ENCODE results near the gene ALOX12B.

The ALOX12B gene

GRCh38 chr17:8075574-8076342 is 11.8 kb downstream of the ALOX12B start:
- Mint-ChIP-seq H3K27ac (no peak overlapping the region), H3K4me1 (peaks cover 24% of the 10 kb centered on the region), H3K36me3 (ENCODE audit: low read depth) (no peaks in the 10 kb centered on the region), H3K4me3 (no peak overlapping the region), H3K9me3 (peaks cover 2% of the 10 kb centered on the region), H3K27me3 (ENCODE audit: low read depth) (peaks cover 98% of the 10 kb centered on the region)
- TF ChIP-seq, protein P1, sequence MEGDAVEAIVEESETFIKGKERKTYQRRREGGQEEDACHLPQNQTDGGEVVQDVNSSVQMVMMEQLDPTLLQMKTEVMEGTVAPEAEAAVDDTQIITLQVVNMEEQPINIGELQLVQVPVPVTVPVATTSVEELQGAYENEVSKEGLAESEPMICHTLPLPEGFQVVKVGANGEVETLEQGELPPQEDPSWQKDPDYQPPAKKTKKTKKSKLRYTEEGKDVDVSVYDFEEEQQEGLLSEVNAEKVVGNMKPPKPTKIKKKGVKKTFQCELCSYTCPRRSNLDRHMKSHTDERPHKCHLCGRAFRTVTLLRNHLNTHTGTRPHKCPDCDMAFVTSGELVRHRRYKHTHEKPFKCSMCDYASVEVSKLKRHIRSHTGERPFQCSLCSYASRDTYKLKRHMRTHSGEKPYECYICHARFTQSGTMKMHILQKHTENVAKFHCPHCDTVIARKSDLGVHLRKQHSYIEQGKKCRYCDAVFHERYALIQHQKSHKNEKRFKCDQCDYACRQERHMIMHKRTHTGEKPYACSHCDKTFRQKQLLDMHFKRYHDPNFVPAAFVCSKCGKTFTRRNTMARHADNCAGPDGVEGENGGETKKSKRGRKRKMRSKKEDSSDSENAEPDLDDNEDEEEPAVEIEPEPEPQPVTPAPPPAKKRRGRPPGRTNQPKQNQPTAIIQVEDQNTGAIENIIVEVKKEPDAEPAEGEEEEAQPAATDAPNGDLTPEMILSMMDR (IDR thresholded peaks at IDR 0.05; ENCODE audit: unreplicated experiment in 3 of 3) = no peak

DNA sequence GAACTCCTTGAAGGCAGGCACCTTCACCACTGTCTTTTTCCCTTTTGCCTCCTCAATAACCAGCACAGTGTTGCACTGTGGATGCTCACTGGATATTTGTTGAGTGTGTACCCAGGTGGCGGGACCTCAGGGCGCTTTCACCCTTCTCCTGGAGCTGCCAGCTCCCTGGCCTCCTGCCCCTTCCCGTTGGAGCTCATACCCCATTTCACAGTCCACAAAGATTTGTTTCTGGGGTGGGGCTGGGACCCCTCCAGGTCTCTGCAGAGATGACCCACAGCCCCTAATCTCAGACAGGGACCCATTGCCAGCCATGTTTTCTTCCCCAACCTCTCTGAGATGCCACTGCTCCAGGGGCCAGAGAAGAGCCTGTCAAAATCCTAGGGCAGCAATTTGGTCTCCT is 12.4 kb downstream of the ALOX12B start:
- Mint-ChIP-seq H3K27ac (no peak overlapping the region), H3K4me3 (no peak overlapping the region), H3K4me1 (peaks cover 24% of the 10 kb centered on the region), H3K27me3 (ENCODE audit: low read depth) (peaks cover 98% of the 10 kb centered on the region), H3K9me3 (peaks cover 2% of the 10 kb centered on the region), H3K36me3 (ENCODE audit: low read depth) (no peaks in the 10 kb centered on the region)
- TF ChIP-seq, protein P1 (IDR thresholded peaks at IDR 0.05; ENCODE audit: unreplicated experiment in 3 of 3) = no peak

DNA sequence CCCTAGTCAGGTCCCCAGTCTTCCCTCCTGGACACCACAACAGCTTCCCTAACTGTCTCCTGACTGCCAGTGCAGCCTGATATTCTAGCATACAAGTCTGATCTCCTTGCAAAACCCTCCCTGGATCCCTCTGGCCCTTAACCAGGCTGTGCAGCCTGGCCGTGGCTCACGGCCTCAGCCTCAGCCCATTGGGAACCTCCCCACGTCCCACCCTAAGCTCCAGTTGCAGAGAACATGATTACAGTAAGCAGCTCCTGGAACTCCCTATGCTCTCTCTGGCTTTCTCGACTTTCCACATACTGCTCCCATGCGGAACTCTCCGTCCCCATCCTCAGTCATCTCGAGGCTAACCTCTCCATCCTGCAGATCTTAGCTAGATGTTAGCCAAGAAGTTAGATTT is 13.0 kb downstream of the ALOX12B start:
- Mint-ChIP-seq H3K9me3 (peaks cover 2% of the 10 kb centered on the region), H3K4me3 (no peak overlapping the region), H3K4me1 (peaks cover 24% of the 10 kb centered on the region), H3K27ac (no peak overlapping the region), H3K27me3 (ENCODE audit: low read depth) (peaks cover 98% of the 10 kb centered on the region), H3K36me3 (ENCODE audit: low read depth) (no peaks in the 10 kb centered on the region)
- TF ChIP-seq, protein P1 (IDR thresholded peaks at IDR 0.05; ENCODE audit: unreplicated experiment in 3 of 3) = no peak

DNA sequence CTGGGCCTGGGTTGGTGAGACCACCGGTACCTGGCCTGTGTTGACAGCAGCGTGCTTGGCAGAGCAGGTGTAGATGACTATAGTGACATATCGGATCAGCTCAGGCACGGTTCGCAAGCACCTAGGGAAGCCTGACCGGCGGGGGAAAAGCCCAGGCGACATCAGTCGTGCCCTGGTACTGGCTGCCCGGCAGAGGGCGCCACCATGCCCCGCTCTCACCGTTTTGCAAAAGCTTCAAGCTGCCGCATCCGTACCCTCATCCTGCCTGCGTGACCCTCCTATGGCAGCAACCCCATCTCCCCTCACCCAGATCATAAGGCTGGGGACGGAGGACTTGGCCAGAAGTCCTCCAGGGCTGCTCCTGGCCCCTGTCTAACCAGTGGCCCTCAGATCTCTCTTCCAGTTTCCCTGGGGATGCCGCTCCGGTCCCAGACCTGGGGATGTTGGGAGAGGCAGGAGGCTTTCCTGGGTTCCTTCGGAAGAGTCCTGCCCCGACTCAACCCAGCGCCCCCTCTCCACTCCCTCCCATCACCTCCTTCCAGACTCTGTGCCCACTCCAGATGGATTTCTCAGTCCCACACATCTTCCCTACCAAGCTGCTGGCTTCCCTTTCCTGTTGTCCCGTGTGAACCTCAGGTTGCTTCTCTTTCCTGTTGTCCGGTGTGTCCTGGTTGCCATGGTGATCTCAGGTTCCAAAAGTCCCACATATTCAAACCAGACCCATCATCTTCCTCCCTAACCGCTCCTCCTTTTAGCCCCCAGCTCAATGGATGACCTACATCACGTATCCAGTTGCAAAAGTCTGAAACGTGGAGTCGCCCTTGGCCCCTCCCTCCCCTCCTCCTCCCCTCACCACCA is 13.7 kb downstream of the ALOX12B start:
- peaks cover 2% of the 10 kb centered on the region for H3K9me3 Mint-ChIP-seq
- peaks cover 24% of the 10 kb centered on the region for H3K4me1 Mint-ChIP-seq
- no peak overlapping the region for H3K27ac Mint-ChIP-seq
- TF ChIP-seq, protein P1 (IDR thresholded peaks at IDR 0.05; ENCODE audit: unreplicated experiment in 3 of 3) = peak; percentile 81 to 85 (median 83)
- peak overlapping the region; percentile 62 to 70 (median 64) for H3K4me3 Mint-ChIP-seq
- no peaks in the 10 kb centered on the region for H3K36me3 Mint-ChIP-seq (ENCODE audit: low read depth)
- H3K27me3 Mint-ChIP-seq (ENCODE audit: low read depth) = peaks cover 98% of the 10 kb centered on the region

DNA sequence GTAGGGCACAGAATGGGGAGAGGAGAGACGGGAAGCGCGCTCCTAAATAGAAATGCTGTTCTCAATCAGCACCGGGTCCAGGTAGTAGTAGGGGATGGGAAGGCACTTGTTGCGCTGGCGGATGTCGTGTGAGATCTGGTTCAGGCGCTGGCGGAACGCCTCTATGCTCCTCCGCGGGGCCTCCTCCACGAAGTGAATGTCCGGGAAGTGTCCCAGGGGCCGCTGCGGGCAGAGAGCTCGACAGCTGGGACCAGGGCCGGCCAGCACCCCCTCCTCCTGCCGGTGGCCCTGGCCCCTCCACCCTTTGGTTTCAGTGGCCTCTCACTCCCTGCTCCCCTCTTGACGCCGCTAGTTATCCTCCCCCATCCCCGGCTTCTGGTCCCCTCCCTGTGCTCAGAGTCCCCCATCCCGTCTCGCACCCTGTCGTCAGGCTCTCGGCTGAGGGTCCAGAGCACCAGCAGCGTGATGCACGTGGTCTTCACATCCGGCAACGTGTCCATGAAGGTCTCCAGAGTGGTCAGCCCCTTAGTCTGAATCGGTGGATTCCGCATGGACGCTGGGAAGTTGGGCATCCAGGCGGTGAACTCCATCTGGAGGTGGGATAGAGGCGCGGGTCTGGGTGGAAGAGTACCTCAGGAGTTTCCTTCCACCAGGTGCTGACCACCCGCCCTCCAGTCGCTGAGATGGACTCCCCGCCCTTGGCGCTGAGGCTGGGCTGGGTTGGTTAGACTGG is 14.6 kb downstream of the ALOX12B start:
- Mint-ChIP-seq H3K9me3 (peaks cover 2% of the 10 kb centered on the region), H3K36me3 (ENCODE audit: low read depth) (no peaks in the 10 kb centered on the region), H3K27ac (no peak overlapping the region), H3K4me1 (peaks cover 24% of the 10 kb centered on the region), H3K4me3 (peak overlapping the region; percentile 61 to 63 (median 63)), H3K27me3 (ENCODE audit: low read depth) (peaks cover 100% of the 10 kb centered on the region)
- TF ChIP-seq, protein P1 (IDR thresholded peaks at IDR 0.05; ENCODE audit: unreplicated experiment in 3 of 3) = no peak

Data from nephron (organoid).